ENCODE results near the gene CPED1.

Gene CPED1

GRCh38 chr7:120951826-120952225 lies 36.7 kb upstream of the CPED1 start:
- Histone ChIP-seq H3K9me3 (replicated peaks; ENCODE audit: low read length) (no peaks in the 10 kb centered on the region), H3K36me3 (ENCODE audit: insufficient read depth, low read length) (peaks cover 27% of the 10 kb centered on the region), H3K4me2 (ENCODE audit: low read length) (peak overlapping the region; percentile 96), H3K4me3 (ENCODE audit: low read length) (peak overlapping the region; percentile 92), H3K9ac (ENCODE audit: low read depth, low read length) (peak overlapping the region; percentile 99), H3K27me3 (ENCODE audit: control insufficient read depth, insufficient read depth, low read length) (no peaks in the 10 kb centered on the region), H3K4me1 (ENCODE audit: control insufficient read depth, insufficient read depth, low read length) (peaks cover 9% of the 10 kb centered on the region)

DNA sequence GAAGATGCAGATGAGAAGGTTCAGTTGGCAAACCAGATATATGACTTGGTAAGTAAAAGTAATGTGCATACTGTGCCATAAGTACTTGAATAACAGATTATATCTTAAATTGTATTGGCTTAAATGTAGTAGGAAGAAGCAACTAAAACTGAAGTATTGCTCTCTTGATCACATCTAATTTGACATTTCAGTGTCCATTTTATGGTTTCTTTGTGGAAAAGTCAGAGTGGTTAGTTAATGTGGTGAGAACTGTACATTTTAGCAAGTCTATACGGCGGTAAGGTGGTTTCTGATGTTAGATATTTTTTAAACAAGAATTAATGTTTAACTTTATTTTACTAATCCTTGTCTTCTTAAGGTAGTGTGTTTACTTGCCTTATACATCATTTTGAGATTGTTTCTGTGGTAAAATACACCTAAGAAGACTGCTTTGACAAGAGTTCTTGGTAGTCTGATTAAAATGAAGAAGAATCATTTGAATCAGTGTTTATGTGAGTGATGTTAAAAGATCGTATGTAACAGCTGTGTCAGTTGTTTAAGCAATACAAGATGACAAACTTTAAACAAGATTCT lies 32.8 kb upstream of the CPED1 start:
- Histone ChIP-seq H3K9ac (ENCODE audit: low read depth, low read length) (no peak overlapping the region), H3K36me3 (ENCODE audit: insufficient read depth, low read length) (peaks cover 27% of the 10 kb centered on the region), H3K4me2 (ENCODE audit: low read length) (no peak overlapping the region), H3K4me1 (ENCODE audit: control insufficient read depth, insufficient read depth, low read length) (peaks cover 4% of the 10 kb centered on the region), H3K9me3 (replicated peaks; ENCODE audit: low read length) (no peaks in the 10 kb centered on the region), H3K4me3 (ENCODE audit: low read length) (no peak overlapping the region), H3K27me3 (ENCODE audit: control insufficient read depth, insufficient read depth, low read length) (no peaks in the 10 kb centered on the region)

- no peaks in the 10 kb centered on the region for H3K27me3 ChIP-seq (ENCODE audit: control insufficient read depth, insufficient read depth, low read length)
- no peaks in the 10 kb centered on the region for H3K9me3 ChIP-seq (replicated peaks; ENCODE audit: low read length)
- H3K9ac ChIP-seq (ENCODE audit: low read depth, low read length): no peak overlapping the region
- peaks cover 22% of the 10 kb centered on the region for H3K36me3 ChIP-seq (ENCODE audit: insufficient read depth, low read length)
- H3K4me2 ChIP-seq (ENCODE audit: low read length): no peak overlapping the region
- no peak overlapping the region for H3K4me3 ChIP-seq (ENCODE audit: low read length)
- H3K4me1 ChIP-seq (ENCODE audit: control insufficient read depth, insufficient read depth, low read length): no peaks in the 10 kb centered on the region
Observed at GRCh38 chr7:120959929-120960484, 28.5 kb upstream of the CPED1 start.

- H3K9me3 ChIP-seq (replicated peaks; ENCODE audit: low read length): no peaks in the 10 kb centered on the region
- H3K9ac ChIP-seq (ENCODE audit: low read depth, low read length): no peak overlapping the region
- H3K4me1 ChIP-seq (ENCODE audit: control insufficient read depth, insufficient read depth, low read length): no peaks in the 10 kb centered on the region
- no peak overlapping the region for H3K4me3 ChIP-seq (ENCODE audit: low read length)
- H3K27me3 ChIP-seq (ENCODE audit: control insufficient read depth, insufficient read depth, low read length): no peaks in the 10 kb centered on the region
- no peak overlapping the region for H3K4me2 ChIP-seq (ENCODE audit: low read length)
- peaks cover 20% of the 10 kb centered on the region for H3K36me3 ChIP-seq (ENCODE audit: insufficient read depth, low read length)
Observed at GRCh38 chr7:120960714-120961113, 27.8 kb upstream of the CPED1 start.

- peaks cover 18% of the 10 kb centered on the region for H3K36me3 ChIP-seq (ENCODE audit: insufficient read depth, low read length)
- no peaks in the 10 kb centered on the region for H3K27me3 ChIP-seq (ENCODE audit: control insufficient read depth, insufficient read depth, low read length)
- no peaks in the 10 kb centered on the region for H3K4me1 ChIP-seq (ENCODE audit: control insufficient read depth, insufficient read depth, low read length)
- no peak overlapping the region for H3K9ac ChIP-seq (ENCODE audit: low read depth, low read length)
- no peaks in the 10 kb centered on the region for H3K9me3 ChIP-seq (replicated peaks; ENCODE audit: low read length)
- no peak overlapping the region for H3K4me2 ChIP-seq (ENCODE audit: low read length)
- H3K4me3 ChIP-seq (ENCODE audit: low read length): no peak overlapping the region
Observed at GRCh38 chr7:120961638-120962173, 26.8 kb upstream of the CPED1 start.

DNA sequence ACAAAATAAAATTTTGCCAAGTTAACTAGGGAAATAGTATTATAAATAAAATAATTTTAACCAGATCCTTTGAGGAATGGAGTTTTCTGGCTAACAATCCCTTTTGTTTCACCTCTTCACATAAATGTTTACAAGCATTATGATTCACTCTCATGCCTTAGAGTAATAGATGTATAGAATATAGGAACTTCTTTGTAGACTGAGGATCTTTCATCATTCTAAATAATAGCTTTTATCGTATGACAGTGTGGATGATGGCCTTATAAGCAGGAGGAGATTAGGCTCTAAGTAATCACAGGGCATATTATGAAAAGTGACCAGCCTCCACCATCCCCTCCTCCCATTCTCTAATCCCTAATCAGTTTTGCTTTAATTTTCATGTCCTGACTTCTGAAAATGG lies 24.4 kb upstream of the CPED1 start:
- H3K36me3 ChIP-seq (ENCODE audit: insufficient read depth, low read length): peaks cover 36% of the 10 kb centered on the region

GRCh38 chr7:120966961-120967360 lies 21.6 kb upstream of the CPED1 start:
- Histone ChIP-seq H3K36me3 (ENCODE audit: insufficient read depth, low read length) (peaks cover 58% of the 10 kb centered on the region), H3K4me1 (ENCODE audit: control insufficient read depth, insufficient read depth, low read length) (no peaks in the 10 kb centered on the region), H3K4me2 (ENCODE audit: low read length) (no peak overlapping the region), H3K9ac (ENCODE audit: low read depth, low read length) (no peak overlapping the region), H3K9me3 (replicated peaks; ENCODE audit: low read length) (no peaks in the 10 kb centered on the region), H3K4me3 (ENCODE audit: low read length) (no peak overlapping the region), H3K27me3 (ENCODE audit: control insufficient read depth, insufficient read depth, low read length) (no peaks in the 10 kb centered on the region)

More for the DNA sequence above, 24.4 kb upstream of the CPED1 start:
- Histone ChIP-seq H3K4me1 (ENCODE audit: control insufficient read depth, insufficient read depth, low read length) (no peaks in the 10 kb centered on the region), H3K4me2 (ENCODE audit: low read length) (no peak overlapping the region), H3K9ac (ENCODE audit: low read depth, low read length) (no peak overlapping the region), H3K9me3 (replicated peaks; ENCODE audit: low read length) (no peaks in the 10 kb centered on the region), H3K4me3 (ENCODE audit: low read length) (no peak overlapping the region), H3K27me3 (ENCODE audit: control insufficient read depth, insufficient read depth, low read length) (no peaks in the 10 kb centered on the region)

GRCh38 chr7:120973849-120974248 lies 14.7 kb upstream of the CPED1 start:
- H3K27me3 ChIP-seq (ENCODE audit: control insufficient read depth, insufficient read depth, low read length): no peaks in the 10 kb centered on the region
- peaks cover 43% of the 10 kb centered on the region for H3K36me3 ChIP-seq (ENCODE audit: insufficient read depth, low read length)
- no peak overlapping the region for H3K4me2 ChIP-seq (ENCODE audit: low read length)
- H3K4me3 ChIP-seq (ENCODE audit: low read length): no peak overlapping the region
- no peaks in the 10 kb centered on the region for H3K9me3 ChIP-seq (replicated peaks; ENCODE audit: low read length)
- no peaks in the 10 kb centered on the region for H3K4me1 ChIP-seq (ENCODE audit: control insufficient read depth, insufficient read depth, low read length)
- H3K9ac ChIP-seq (ENCODE audit: low read depth, low read length): no peak overlapping the region

DNA sequence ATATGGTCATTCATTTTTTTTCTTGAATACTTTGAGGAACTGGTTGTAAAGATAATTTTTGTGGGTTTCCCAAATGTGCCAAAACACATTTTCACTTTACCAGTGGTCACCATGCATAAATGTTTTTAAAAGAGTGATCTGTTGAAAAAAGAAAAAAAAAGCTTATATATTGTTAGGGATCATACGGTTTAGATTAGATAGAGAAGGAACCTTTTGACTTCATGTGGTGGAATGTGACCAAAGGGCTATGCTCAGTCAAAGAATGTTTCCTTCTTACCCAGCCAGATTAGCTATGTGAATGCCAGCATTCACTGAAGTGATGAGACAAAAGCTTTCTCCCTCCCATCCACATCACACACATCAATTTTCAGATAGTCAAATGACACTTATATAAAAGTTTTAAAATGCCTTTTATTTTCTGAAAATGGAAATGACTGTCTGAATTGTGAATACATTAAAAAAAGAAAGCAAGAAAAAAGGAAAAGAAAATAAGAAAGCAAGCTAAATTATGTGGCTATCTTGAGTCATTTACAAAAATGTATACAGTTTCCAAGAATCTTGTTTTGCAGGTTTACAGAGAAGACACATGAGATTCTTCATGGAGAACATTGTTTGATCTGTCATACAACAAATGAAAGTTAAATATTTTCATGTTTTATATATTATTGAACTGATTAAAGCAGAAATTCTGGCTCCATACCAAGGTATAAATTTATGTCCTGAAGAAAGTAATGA lies 8.6 kb upstream of the CPED1 start:
- Histone ChIP-seq H3K27me3 (ENCODE audit: control insufficient read depth, insufficient read depth, low read length) (no peaks in the 10 kb centered on the region), H3K4me2 (ENCODE audit: low read length) (no peak overlapping the region), H3K36me3 (ENCODE audit: insufficient read depth, low read length) (peaks cover 1% of the 10 kb centered on the region)

DNA sequence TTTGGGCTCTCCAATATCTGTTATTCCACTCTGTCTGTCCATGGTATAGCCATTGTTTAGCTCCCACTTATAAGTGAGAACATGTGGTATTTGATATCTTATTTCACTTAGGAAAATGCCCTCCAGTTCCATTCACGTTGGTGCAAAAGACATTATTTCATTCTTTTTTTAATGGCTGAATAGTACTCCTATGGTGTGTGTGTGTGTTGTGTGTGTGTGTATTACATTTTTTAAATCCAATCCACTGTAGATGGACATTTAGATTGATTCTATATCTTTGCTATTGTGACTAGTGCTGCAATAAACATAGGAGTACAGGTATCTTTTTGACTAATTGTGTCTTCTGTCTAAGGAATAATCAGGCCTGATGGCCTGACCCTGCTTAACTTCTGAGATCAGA lies 7.4 kb upstream of the CPED1 start:
- no peak overlapping the region for H3K4me3 ChIP-seq (ENCODE audit: low read length)
- H3K9ac ChIP-seq (ENCODE audit: low read depth, low read length): no peak overlapping the region
- H3K4me1 ChIP-seq (ENCODE audit: control insufficient read depth, insufficient read depth, low read length): peaks cover 20% of the 10 kb centered on the region
- no peak overlapping the region for H3K4me2 ChIP-seq (ENCODE audit: low read length)
- H3K36me3 ChIP-seq (ENCODE audit: insufficient read depth, low read length): no peaks in the 10 kb centered on the region
- no peaks in the 10 kb centered on the region for H3K27me3 ChIP-seq (ENCODE audit: control insufficient read depth, insufficient read depth, low read length)
- H3K9me3 ChIP-seq (replicated peaks; ENCODE audit: low read length): no peaks in the 10 kb centered on the region

More for the DNA sequence above, 8.6 kb upstream of the CPED1 start:
- H3K9me3 ChIP-seq (replicated peaks; ENCODE audit: low read length): no peaks in the 10 kb centered on the region
- H3K4me1 ChIP-seq (ENCODE audit: control insufficient read depth, insufficient read depth, low read length): peaks cover 20% of the 10 kb centered on the region
- H3K4me3 ChIP-seq (ENCODE audit: low read length): no peak overlapping the region
- no peak overlapping the region for H3K9ac ChIP-seq (ENCODE audit: low read depth, low read length)

GRCh38 chr7:120981888-120982615 lies 6.5 kb upstream of the CPED1 start:
- no peak overlapping the region for H3K9ac ChIP-seq (ENCODE audit: low read depth, low read length)
- no peaks in the 10 kb centered on the region for H3K9me3 ChIP-seq (replicated peaks; ENCODE audit: low read length)
- H3K4me1 ChIP-seq (ENCODE audit: control insufficient read depth, insufficient read depth, low read length): peaks cover 20% of the 10 kb centered on the region
- H3K27me3 ChIP-seq (ENCODE audit: control insufficient read depth, insufficient read depth, low read length): no peaks in the 10 kb centered on the region
- peak overlapping the region; percentile 20 for H3K4me2 ChIP-seq (ENCODE audit: low read length)
- H3K36me3 ChIP-seq (ENCODE audit: insufficient read depth, low read length): no peaks in the 10 kb centered on the region
- no peak overlapping the region for H3K4me3 ChIP-seq (ENCODE audit: low read length)

Measured in skeletal muscle satellite cell (primary cell).